Esophagus (tissue), 2 donors: ENCODE results near the gene CLIC2. TPM values are rescaled to one million over a fixed set of nuclear protein-coding genes. Genes with fewer than 3 reads are reported as not detected.
"Not testable (repeated sequence)": the region's sequence is repeated elsewhere in the genome, so short reads cannot be mapped to it uniquely, and the experiment has no call there.

Experiments
- H3K27ac ChIP-seq, 2 donors: one replicate each; pipeline ENCODE4 v1.5.1; 2013; ENCODE audit warnings: low read depth in 2 of 2, mild to moderate bottlenecking in 2 of 2, inconsistent platforms in 1 of 2, low read length in 1 of 2, moderate library complexity in 1 of 2
- H3K27me3 ChIP-seq, 2 donors: one replicate each; pipeline ENCODE4 v1.6.1; 2013; ENCODE audit warnings: low read length in 2 of 2, control low read depth in 1 of 2, mild to moderate bottlenecking in 1 of 2; ENCODE audit not compliant: insufficient read depth in 2 of 2, control insufficient read depth in 1 of 2
- H3K36me3 ChIP-seq, 2 donors: one replicate each; pipeline ENCODE4 v1.6.1; 2013; ENCODE audit warnings: low read length in 1 of 2; ENCODE audit not compliant: control insufficient read depth in 2 of 2, insufficient read depth in 2 of 2
- H3K4me1 ChIP-seq, 2 donors: one replicate each; pipeline ENCODE4 v1.6.1; 2013; ENCODE audit warnings: low read length in 1 of 2; ENCODE audit not compliant: control insufficient read depth in 2 of 2, insufficient read depth in 2 of 2
- H3K4me3 ChIP-seq, 2 donors: one replicate each; pipeline ENCODE4 v1.5.1; 2013; ENCODE audit warnings: low read length in 2 of 2, mild to moderate bottlenecking in 2 of 2, low read depth in 1 of 2, moderate library complexity in 1 of 2
- H3K9me3 ChIP-seq, 2 donors: one replicate each; pipeline ENCODE4 v1.6.1; 2013; ENCODE audit warnings: mild to moderate bottlenecking in 2 of 2, low read depth in 1 of 2, low read length in 1 of 2, moderate library complexity in 1 of 2; ENCODE audit not compliant: control insufficient read depth in 2 of 2, insufficient read depth in 1 of 2
- WGBS, 2 donors: extraction: QIAGEN DNeasy Blood & Tissue Kit; methylation state at CpG; one replicate each; pipeline ENCODE4 v1.1.7; 2013; 5-methylcytosine and 5-hydroxymethylcytosine counted together
- polyA plus RNA-seq, 2 donors: library from polyadenylated mRNA; stranded (reverse); fragments of 200-250 nt; gene quantifications; one replicate each; pipeline ENCODE4 v1.2.3, GENCODE V29; 2013
- donor health status: healthy with polysubstance abuse.
- donor health status: Bipolar disorder and iron deficiency.

CLIC2 gene
- polyA plus RNA-seq = 1 to 10 TPM; 2.0 to 2.8 TPM

DNA sequence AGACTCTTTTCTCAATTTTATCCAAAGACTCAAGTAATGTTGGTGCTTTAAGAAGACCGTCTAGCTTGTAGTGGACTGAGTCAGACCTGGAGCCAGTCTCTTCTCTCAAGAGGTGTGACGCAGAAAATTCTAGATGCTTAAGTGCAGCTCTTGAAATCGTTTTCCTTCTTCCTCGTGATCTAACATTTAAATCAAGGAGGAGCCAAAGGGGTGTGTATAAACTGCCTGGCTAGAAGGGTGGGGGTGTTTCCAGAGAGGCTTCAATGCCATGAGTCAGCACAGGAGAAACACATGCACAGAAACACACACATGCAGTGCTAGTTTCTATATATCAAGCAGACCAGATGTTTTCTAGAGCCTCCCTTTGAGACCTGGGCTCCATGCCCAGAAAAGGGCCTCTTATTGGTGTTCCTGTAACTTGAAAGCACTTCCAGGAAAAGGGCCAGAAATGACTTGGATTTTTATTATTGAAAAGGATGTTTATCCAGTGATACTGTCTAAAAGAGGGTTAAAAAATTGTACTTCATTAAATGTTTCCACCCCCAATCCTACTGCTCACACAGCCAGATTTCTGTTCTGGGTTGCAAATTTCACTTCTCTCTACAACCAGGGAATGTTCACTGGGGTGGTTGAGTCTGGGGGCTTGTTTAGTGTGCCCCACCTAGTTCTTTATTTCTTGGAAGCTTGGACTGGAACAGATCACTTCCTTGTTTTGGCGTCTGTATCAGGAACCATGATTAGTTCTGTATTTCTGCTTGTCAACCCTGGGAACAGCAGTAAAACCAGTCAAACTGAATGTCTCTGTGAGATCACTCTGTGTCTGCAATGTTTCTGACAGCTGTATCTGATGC, at the start of gene CLIC2:
Gene CLIC2, minus strand, starts transcription at position 129 of the 851 bp plus-strand sequence. CDS start 187 bp downstream, outside the sequence.
- H3K27ac ChIP-seq = peak within 1 kb of the TSS; percentile 40 to 49
- 24 to 35% methylated on average over 5 of the region's 5 CpGs for WGBS, 2 donors

DNA sequence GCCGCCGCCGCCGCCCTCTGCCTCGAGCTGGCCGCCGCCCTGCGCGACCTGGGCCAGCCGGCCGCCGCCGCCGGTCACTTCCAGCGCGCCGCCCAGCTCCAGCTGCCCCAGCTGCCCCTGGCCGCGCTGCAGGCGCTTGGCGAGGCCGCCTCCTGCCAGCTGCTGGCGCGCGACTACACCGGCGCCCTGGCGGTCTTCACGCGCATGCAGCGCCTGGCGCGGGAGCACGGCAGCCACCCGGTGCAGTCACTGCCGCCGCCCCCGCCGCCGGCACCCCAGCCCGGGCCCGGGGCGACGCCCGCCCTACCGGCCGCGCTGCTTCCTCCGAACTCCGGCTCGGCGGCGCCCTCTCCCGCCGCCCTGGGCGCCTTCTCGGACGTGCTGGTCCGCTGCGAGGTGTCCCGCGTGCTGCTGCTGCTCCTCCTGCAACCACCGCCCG, 48.1 kb upstream of the CLIC2 start:
- H3K9me3 ChIP-seq, H3K36me3 ChIP-seq, H3K27ac ChIP-seq, H3K4me1 ChIP-seq, H3K4me3 ChIP-seq, H3K27me3 ChIP-seq: not testable (repeated sequence)
- WGBS, 2 donors = no CpG with 5 or more reads among the region's 64 CpGs

More for the DNA sequence above, at the start of gene CLIC2:
- H3K27me3 ChIP-seq = no peaks in the 10 kb centered on the region
- no peaks in the 10 kb centered on the region for H3K9me3 ChIP-seq
- H3K4me1 ChIP-seq = no peaks in the 10 kb centered on the region
- peak within 1 kb of the TSS in 1 of 2 donors; percentile 23 for H3K4me3 ChIP-seq
- no peaks in the 10 kb centered on the region for H3K36me3 ChIP-seq

DNA sequence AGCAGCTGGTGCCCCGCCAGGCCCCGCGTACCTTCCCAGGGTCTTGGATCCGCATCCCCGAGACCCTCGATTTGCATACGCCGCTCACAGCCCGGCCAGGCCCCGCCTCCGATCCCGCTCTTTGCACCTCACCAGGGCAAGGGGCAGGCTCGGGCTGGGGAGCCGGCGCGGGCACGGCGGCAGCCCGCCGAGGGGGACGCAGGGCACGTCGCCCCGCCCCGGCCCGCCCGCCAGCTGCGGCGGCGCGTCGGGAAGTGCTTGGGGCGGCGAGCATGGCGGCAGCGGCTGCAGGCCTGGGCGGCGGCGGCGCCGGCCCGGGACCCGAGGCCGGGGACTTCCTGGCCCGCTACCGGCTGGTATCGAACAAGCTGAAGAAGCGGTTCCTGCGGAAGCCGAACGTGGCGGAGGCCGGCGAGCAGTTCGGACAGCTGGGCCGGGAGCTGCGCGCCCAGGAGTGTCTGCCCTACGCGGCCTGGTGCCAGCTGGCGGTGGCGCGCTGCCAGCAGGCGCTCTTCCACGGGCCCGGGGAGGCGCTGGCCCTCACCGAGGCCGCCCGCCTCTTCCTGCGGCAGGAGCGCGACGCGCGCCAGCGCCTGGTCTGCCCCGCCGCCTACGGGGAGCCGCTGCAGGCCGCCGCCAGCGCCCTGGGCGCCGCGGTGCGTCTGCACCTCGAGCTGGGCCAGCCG, 47.6 kb upstream of the CLIC2 start, which contains the start of gene F8A2:
Gene F8A2, plus strand, starts transcription at position 253 of the 686 bp plus-strand sequence. Its CDS starts 20 bp downstream, at position 273.
- not testable (repeated sequence) for H3K36me3 ChIP-seq, H3K9me3 ChIP-seq, H3K4me3 ChIP-seq, H3K4me1 ChIP-seq, H3K27ac ChIP-seq, H3K27me3 ChIP-seq
- no CpG with 5 or more reads among the region's 90 CpGs for WGBS, 2 donors

DNA sequence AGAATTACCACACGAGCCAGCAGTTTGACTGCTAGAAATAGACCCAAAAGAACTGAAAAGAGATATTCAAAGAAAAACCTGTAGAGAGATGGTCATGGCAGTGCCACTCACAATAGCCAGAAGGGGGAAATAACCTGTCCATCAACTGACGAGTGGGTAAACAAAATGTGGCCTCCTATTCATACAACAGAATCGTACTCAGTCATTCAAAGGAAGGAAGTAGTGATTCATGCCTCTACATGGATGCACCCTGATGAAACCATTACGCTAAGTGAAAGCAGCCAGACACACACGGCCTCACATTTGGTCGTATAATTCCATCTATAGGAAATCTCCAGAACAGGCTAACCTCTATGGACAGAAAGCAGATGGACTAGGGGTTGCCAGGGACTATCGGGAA, 45.4 kb upstream of the CLIC2 start:
- not testable (repeated sequence) for H3K27ac ChIP-seq, H3K9me3 ChIP-seq, H3K36me3 ChIP-seq, H3K4me1 ChIP-seq, H3K27me3 ChIP-seq, H3K4me3 ChIP-seq
- no CpG with 5 or more reads among the region's 7 CpGs for WGBS, 2 donors

DNA sequence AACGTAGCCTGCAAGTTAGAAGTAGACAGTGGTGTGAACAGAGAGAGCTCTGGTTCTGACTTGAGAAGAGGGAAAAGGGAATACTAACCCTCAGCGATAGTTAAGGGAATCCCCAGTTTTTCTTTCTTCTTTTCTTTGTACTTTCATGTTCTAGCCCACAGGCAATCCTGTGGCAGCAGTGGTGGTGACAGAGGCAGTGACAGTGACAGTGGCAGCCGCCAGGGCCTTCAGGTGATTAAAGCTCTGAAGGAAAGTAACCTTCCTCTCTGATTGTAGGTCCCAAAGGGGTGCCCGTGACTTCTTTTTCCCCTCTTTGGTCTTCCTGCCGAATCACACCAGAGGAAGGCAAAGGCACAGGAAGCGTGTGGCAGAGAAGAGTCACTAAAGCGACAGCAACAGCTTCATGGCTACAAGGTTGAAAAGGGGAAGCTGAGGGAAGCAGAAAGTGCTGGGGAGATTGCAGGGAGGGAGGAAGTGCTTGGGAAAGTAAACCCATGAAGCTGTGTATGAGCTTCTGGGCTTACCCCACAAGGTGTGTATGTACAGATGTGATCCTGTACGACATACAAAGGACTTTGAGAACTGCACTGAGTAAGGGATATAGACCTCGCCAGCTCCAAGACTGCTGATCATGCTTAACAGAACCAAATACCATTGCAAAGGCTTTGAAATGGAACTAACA, 39.5 kb upstream of the CLIC2 start:
- H3K4me1 ChIP-seq, H3K4me3 ChIP-seq, H3K27ac ChIP-seq, H3K9me3 ChIP-seq, H3K27me3 ChIP-seq, H3K36me3 ChIP-seq: not testable (repeated sequence)
- WGBS, 2 donors = no CpG with 5 or more reads among the region's 9 CpGs

DNA sequence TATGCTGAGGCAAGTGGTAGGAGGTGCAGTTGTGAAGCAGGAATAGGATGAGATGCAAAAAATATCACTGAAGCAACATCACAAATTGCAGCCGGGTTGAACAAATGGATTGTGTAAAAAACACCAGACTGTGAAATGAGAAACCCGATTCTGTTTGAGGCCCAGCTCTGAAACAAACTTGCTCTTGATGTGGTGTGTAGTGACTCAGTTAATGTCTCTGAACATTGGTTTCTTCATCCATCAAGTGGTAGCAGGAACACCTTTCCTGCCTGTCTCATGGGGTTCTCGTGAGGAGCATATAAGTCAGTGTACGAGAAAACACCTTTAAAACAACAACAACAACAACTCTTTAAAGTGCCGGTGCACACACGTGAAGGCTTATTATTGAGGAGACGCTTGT, 29.3 kb upstream of the CLIC2 start:
- H3K4me1 ChIP-seq, H3K27me3 ChIP-seq, H3K36me3 ChIP-seq, H3K9me3 ChIP-seq, H3K27ac ChIP-seq, H3K4me3 ChIP-seq: not testable (repeated sequence)
- WGBS, 2 donors = no CpG with 5 or more reads among the region's 7 CpGs

DNA sequence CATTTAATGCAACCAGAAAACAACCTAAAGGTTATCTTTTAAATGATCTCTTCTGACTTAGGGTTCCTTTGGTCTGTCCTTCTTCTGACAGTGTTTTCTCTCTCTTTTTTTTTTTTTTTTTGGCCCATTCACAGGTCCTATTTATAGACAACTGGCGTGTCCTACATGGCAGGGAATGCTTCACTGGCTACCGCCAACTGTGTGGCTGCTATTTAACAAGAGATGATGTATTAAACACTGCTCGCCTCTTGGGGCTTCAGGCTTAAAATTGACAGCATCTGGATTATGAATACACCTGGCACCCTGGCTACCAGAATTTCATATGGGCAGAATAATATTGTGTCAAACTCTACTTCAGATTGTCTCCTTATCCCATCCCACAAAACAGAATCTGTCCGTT, 15.0 kb upstream of the CLIC2 start:
- H3K27ac ChIP-seq, H3K4me3 ChIP-seq, H3K36me3 ChIP-seq, H3K4me1 ChIP-seq, H3K27me3 ChIP-seq, H3K9me3 ChIP-seq: not testable (repeated sequence)
- no CpG with 5 or more reads among the region's 4 CpGs for WGBS, 2 donors

DNA sequence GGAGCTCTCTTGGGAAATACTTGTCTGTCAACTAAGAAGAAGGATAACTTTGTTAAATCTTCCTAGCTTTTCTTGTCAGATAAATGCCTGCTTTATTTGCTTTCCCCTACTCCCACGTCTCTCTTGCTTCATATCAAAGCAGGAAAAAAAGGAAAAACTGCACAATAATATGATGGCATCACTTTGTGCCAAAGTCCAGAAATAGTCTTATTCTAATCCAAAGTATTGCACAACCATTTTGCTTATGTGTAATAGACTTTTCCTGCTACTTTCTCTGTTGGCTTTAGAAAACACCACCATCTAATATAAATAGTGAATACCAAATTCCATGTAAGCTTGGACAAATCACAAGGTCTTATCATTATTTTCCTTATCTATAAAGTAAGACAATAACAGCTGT, 11.3 kb upstream of the CLIC2 start:
- H3K4me1 ChIP-seq, H3K4me3 ChIP-seq, H3K27ac ChIP-seq, H3K27me3 ChIP-seq, H3K36me3 ChIP-seq, H3K9me3 ChIP-seq: not testable (repeated sequence)
- no CpG with 5 or more reads among the region's 1 CpG for WGBS, 2 donors

DNA sequence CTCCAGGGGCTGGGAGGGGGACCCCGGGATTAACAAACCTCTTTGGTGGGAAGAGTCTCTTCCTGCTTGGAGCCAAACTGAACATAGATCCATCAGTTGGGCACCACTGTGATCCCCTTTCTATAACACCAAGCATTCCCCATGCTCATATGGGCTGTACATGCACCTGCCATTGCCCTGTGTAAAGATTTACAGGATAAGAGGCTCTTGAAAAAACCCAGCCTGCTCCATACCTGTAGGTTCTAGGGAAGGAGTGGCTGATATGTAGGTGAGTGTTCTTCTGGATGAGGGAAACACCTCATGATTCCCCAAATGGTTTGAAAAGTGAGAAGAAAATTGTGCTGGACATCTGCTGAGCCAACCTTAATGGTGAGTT, 911 bp upstream of the CLIC2 start:
- H3K27ac ChIP-seq = peak overlapping the region in 1 of 2 donors; percentile 40
- not testable (repeated sequence) for H3K27me3 ChIP-seq, H3K4me3 ChIP-seq, H3K36me3 ChIP-seq, H3K9me3 ChIP-seq, H3K4me1 ChIP-seq
- 34 to 50% methylated on average over 1 of the region's 1 CpG for WGBS, 2 donors
